ENCODE measurements around the gene ATF7IP2. TPM values are rescaled to one million over a fixed set of nuclear protein-coding genes. Genes with fewer than 3 reads are reported as not detected.
"Not testable (repeated sequence)": the region's sequence is repeated elsewhere in the genome, so short reads cannot be mapped to it uniquely, and the experiment has no call there.

ATF7IP2 gene
- total RNA-seq, 1 experiment from 2014 or later: 0.41 TPM

GRCh38 chr16:10376229-10376628 is 9.6 kb upstream of the ATF7IP2 start:
- DNase-seq (ENCODE audit: low spot score): no peak

GRCh38 chr16:10383626-10384025 is 2.2 kb upstream of the ATF7IP2 start:
- DNase-seq (ENCODE audit: low spot score): no peak

GRCh38 chr16:10386517-10387100 is 748 bp downstream of the ATF7IP2 start:
- DNase-seq (ENCODE audit: low spot score): no peak

GRCh38 chr16:10387188-10387617 is 1.3 kb downstream of the ATF7IP2 start:
- DNase-seq (ENCODE audit: low spot score): no peak

- DNase-seq (ENCODE audit: low spot score): no peak
Observed at GRCh38 chr16:10388988-10389387, 3.1 kb downstream of the ATF7IP2 start.

- no peak for DNase-seq (ENCODE audit: low spot score)
Observed at GRCh38 chr16:10390330-10390729, 4.5 kb downstream of the ATF7IP2 start.

- DNase-seq (ENCODE audit: low spot score): no peak
Observed at GRCh38 chr16:10390867-10391266, 5.0 kb downstream of the ATF7IP2 start.

- DNase-seq (ENCODE audit: low spot score): no peak
Observed at GRCh38 chr16:10391339-10391738, 5.5 kb downstream of the ATF7IP2 start.

- no peak for DNase-seq (ENCODE audit: low spot score)
Observed at GRCh38 chr16:10402975-10403374, 17.1 kb downstream of the ATF7IP2 start.

- DNase-seq (ENCODE audit: low spot score): no peak
Observed at GRCh38 chr16:10405386-10405939, 19.6 kb downstream of the ATF7IP2 start.

- DNase-seq (ENCODE audit: low spot score): no peak
Observed at GRCh38 chr16:10408824-10409381, 23.0 kb downstream of the ATF7IP2 start.

GRCh38 chr16:10409713-10410112 is 23.9 kb downstream of the ATF7IP2 start:
- not testable (repeated sequence) for DNase-seq (ENCODE audit: low spot score)

- DNase-seq (ENCODE audit: low spot score): no peak
Observed at GRCh38 chr16:10410469-10410868, 24.6 kb downstream of the ATF7IP2 start.

GRCh38 chr16:10412935-10413601 is 27.2 kb downstream of the ATF7IP2 start:
- no peak for DNase-seq (ENCODE audit: low spot score)

- not testable (repeated sequence) for DNase-seq (ENCODE audit: low spot score)
Observed at GRCh38 chr16:10418204-10418603, 32.3 kb downstream of the ATF7IP2 start.

- DNase-seq (ENCODE audit: low spot score): no peak
Observed at GRCh38 chr16:10419701-10420100, 33.8 kb downstream of the ATF7IP2 start.

GRCh38 chr16:10421596-10421995 is 35.7 kb downstream of the ATF7IP2 start:
- DNase-seq (ENCODE audit: low spot score): no peak

- DNase-seq (ENCODE audit: low spot score): no peak
Observed at GRCh38 chr16:10428433-10429168, 42.7 kb downstream of the ATF7IP2 start.

- not testable (repeated sequence) for DNase-seq (ENCODE audit: low spot score)
Observed at GRCh38 chr16:10429299-10429969, 43.6 kb downstream of the ATF7IP2 start.

GRCh38 chr16:10441726-10442125 is 55.9 kb downstream of the ATF7IP2 start:
- DNase-seq (ENCODE audit: low spot score): no peak

- DNase-seq (ENCODE audit: low spot score): no peak
Observed at GRCh38 chr16:10447289-10447688, 61.4 kb downstream of the ATF7IP2 start.

Data from HT-29 (cell line).